ENCODE results near the gene SIRT6.
"Not testable (repeated sequence)": the region's sequence is repeated elsewhere in the genome, so short reads cannot be mapped to it uniquely, and the experiment has no call there.

The SIRT6 gene

GRCh38 chr19:4198467-4199126 lies 16.2 kb upstream of the SIRT6 start:
- FAIRE-seq: no peak

- no peak for FAIRE-seq
Observed at GRCh38 chr19:4197625-4198466, 15.5 kb upstream of the SIRT6 start.

- no peak for FAIRE-seq
Observed at GRCh38 chr19:4197228-4197624, 14.9 kb upstream of the SIRT6 start.

- no peak for FAIRE-seq
Observed at GRCh38 chr19:4196587-4197148, 14.3 kb upstream of the SIRT6 start.

GRCh38 chr19:4196009-4196408 lies 13.6 kb upstream of the SIRT6 start:
- no peak for FAIRE-seq

- no peak for FAIRE-seq
Observed at GRCh38 chr19:4194353-4194752, 12.0 kb upstream of the SIRT6 start.

- FAIRE-seq: not testable (repeated sequence)
Observed at GRCh38 chr19:4192537-4192936, 10.2 kb upstream of the SIRT6 start.

- FAIRE-seq: no peak
Observed at GRCh38 chr19:4189641-4190040, 7.3 kb upstream of the SIRT6 start.

- FAIRE-seq: no peak
Observed at GRCh38 chr19:4187313-4188122, 5.2 kb upstream of the SIRT6 start.

GRCh38 chr19:4186087-4186993 lies 4.0 kb upstream of the SIRT6 start:
- FAIRE-seq: no peak

- FAIRE-seq: no peak
Observed at GRCh38 chr19:4185413-4186086, 3.2 kb upstream of the SIRT6 start.

- FAIRE-seq: no peak
Observed at GRCh38 chr19:4184718-4185352, 2.5 kb upstream of the SIRT6 start.

- no peak for FAIRE-seq
Observed at GRCh38 chr19:4183967-4184717, 1.8 kb upstream of the SIRT6 start.

GRCh38 chr19:4181053-4181508 lies 1.3 kb downstream of the SIRT6 start:
- no peak for FAIRE-seq

GRCh38 chr19:4178990-4179389 lies 3.4 kb downstream of the SIRT6 start:
- FAIRE-seq: no peak

GRCh38 chr19:4177146-4177545 lies 5.2 kb downstream of the SIRT6 start:
- no peak for FAIRE-seq

GRCh38 chr19:4175669-4175931 lies 6.8 kb downstream of the SIRT6 start:
- no peak for FAIRE-seq

GRCh38 chr19:4174895-4175668 lies 7.3 kb downstream of the SIRT6 start:
- FAIRE-seq: no peak

GRCh38 chr19:4174213-4174894 lies 8.0 kb downstream of the SIRT6 start:
- FAIRE-seq: no peak

Data from colon (tissue), 2 donors.